ENCODE measurements around the gene SCFD2. TPM values are rescaled to one million over a fixed set of nuclear protein-coding genes. Genes with fewer than 3 reads are reported as not detected.

SCFD2 gene
- total RNA-seq, 4 donors from 2014 or later, result 8.9 to 16.0 (median 14.8) TPM

DNA sequence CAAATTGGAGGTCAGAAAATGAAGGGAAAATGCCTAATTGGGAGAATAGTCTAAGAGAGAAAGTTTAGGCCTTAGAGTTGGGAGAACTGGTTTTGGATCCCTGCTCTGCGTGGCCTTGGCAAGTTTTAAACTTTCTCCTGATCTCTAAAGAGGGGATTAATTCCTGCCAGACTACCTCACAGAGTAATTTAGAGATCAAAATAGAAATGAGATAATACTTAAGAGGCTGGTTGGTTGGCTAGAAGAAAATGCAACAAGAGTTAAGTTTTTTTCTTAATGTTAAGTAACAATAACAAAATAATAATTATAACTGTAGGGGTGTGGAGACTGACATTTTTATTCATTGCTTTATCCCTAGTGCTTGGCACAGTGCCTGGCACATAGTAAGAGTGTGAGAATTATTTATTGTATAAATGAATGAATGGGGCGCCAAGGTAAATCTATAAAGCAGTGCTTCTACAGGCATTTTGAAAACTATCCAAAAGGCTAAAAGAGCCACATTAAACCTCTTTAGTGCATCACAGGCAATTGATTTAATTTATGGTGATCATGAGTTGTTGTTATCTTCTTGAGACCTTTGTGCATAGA, 343.3 kb downstream of the SCFD2 start:
- no peak for ATAC-seq
- H3K36me3 ChIP-seq, result no peaks in the 10 kb centered on the region
- H3K4me1 ChIP-seq, result peaks cover 27 to 32% of the 10 kb centered on the region in 2 donors
- no peak overlapping the region for H3K4me3 ChIP-seq
- intact Hi-C loops (cut with DNase I; ENCODE audit: low total_unique reads), result no loop called here
- H3K9me3 ChIP-seq, result no peaks in the 10 kb centered on the region
- no peaks in the 10 kb centered on the region for H3K27me3 ChIP-seq
- TF ChIP-seq, protein P1, sequence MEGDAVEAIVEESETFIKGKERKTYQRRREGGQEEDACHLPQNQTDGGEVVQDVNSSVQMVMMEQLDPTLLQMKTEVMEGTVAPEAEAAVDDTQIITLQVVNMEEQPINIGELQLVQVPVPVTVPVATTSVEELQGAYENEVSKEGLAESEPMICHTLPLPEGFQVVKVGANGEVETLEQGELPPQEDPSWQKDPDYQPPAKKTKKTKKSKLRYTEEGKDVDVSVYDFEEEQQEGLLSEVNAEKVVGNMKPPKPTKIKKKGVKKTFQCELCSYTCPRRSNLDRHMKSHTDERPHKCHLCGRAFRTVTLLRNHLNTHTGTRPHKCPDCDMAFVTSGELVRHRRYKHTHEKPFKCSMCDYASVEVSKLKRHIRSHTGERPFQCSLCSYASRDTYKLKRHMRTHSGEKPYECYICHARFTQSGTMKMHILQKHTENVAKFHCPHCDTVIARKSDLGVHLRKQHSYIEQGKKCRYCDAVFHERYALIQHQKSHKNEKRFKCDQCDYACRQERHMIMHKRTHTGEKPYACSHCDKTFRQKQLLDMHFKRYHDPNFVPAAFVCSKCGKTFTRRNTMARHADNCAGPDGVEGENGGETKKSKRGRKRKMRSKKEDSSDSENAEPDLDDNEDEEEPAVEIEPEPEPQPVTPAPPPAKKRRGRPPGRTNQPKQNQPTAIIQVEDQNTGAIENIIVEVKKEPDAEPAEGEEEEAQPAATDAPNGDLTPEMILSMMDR (IDR thresholded peaks at IDR 0.05 in 4 of 5, conservative IDR thresholded peaks at IDR 0.05 in 1 of 5), result no peak
- TF ChIP-seq POLR2A (IDR thresholded peaks at IDR 0.05), result no peak
- peak overlapping the region in 1 of 4 donors; percentile 23 for H3K27ac ChIP-seq
- DNase-seq, result no peak
- in situ Hi-C loops (cut with MboI; ENCODE audit: low sequenced_read_pairs in 4 of 4), result loop anchor here (25.0 kb wide), 6 partner anchors 340 to 1215 kb away; partner anchors contain the start of genes PDGFRA (in 2 of the 4), FIP1L1 (in 1 of the 4) and SCFD2 (in 1 of the 4)

- no peak overlapping the region for H3K4me3 ChIP-seq
- in situ Hi-C loops (cut with MboI; ENCODE audit: low sequenced_read_pairs in 4 of 4) (loop anchor here (25.0 kb wide), 6 partner anchors 340 to 1215 kb away; partner anchors contain the start of genes PDGFRA (in 2 of the 4), FIP1L1 (in 1 of the 4) and SCFD2 (in 1 of the 4)), intact Hi-C loops (cut with DNase I; ENCODE audit: low total_unique reads) (no loop called here)
- TF ChIP-seq POLR2A (IDR thresholded peaks at IDR 0.05), result no peak
- TF ChIP-seq, protein P1 (IDR thresholded peaks at IDR 0.05 in 4 of 5, conservative IDR thresholded peaks at IDR 0.05 in 1 of 5), result no peak
- H3K27me3 ChIP-seq, result no peaks in the 10 kb centered on the region
- H3K9me3 ChIP-seq, result no peaks in the 10 kb centered on the region
- no peaks in the 10 kb centered on the region for H3K36me3 ChIP-seq
- ATAC-seq, result no peak
- H3K27ac ChIP-seq, result peak overlapping the region in 1 of 4 donors; percentile 23
- no peak for DNase-seq
- peaks cover 27 to 32% of the 10 kb centered on the region in 2 donors for H3K4me1 ChIP-seq
Observed at GRCh38 chr4:53021754-53022512, 343.9 kb downstream of the SCFD2 start.

DNA sequence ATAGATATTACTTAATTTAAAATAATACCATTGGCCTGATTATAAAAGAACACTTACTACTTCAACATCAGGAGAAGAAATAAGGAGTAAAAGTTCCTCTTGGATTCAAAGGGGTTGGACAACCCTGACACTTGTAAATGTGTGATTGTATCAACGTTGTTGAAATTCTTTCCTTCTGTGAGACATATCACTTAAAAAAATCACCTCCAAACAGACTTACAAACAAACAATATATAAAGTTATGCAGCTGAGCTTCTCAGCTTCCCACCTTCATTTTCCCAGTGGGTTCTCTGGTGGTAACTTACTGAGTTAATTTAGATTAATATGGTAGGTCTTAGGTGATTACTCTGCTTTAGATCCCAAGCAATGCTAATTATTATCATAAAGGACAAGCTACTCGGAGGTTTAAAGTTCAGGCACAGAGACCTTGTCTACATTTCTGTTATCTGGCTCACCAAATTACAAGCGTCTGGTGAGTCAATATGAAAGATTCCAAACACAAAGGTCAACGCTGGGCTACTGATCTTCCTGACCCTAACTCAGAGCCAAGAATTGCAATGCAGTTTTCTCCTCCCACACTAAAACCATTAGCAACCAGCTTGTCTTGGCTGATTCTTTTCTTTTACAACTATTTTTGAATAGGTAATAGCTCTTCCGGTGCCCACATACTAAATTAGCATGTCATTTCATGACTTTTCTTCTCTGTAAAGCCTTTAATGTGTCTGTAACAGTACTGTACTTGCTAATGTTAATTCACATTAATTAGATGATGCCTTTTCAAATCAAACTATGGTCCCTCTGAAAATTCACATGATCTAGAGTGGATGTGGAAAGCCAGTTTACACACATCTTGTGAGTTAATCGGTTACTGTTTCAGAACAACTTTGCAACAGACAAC, 346.1 kb downstream of the SCFD2 start:
- in situ Hi-C loops (cut with MboI; ENCODE audit: low sequenced_read_pairs in 4 of 4), result loop anchor here (10.0 to 25.0 kb wide), 8 partner anchors 175 to 1218 kb away; partner anchors contain the start of genes PDGFRA (in 3 of the 4), FIP1L1 (in 1 of the 4) and SCFD2 (in 1 of the 4)
- H3K36me3 ChIP-seq, result no peaks in the 10 kb centered on the region
- peak overlapping the region in 2 of 4 donors; percentile 11 to 25 for H3K27ac ChIP-seq
- no peaks in the 10 kb centered on the region for H3K27me3 ChIP-seq
- no peak overlapping the region for H3K4me3 ChIP-seq
- intact Hi-C loops (cut with DNase I; ENCODE audit: low total_unique reads), result loop anchor here (5.0 to 10.0 kb wide), 2 partner anchors 108 to 175 kb away; no protein-coding TSS in a partner anchor
- ATAC-seq (peak; percentile 68 to 78), DNase-seq (no peak)
- peaks cover 27 to 32% of the 10 kb centered on the region in 2 donors for H3K4me1 ChIP-seq
- TF ChIP-seq POLR2A (IDR thresholded peaks at IDR 0.05), result no peak
- TF ChIP-seq, protein P1 (IDR thresholded peaks at IDR 0.05 in 4 of 5, conservative IDR thresholded peaks at IDR 0.05 in 1 of 5), result no peak
- H3K9me3 ChIP-seq, result no peaks in the 10 kb centered on the region

- no peak overlapping the region for H3K27ac ChIP-seq
- no peak overlapping the region for H3K4me3 ChIP-seq
- intact Hi-C loops (cut with DNase I; ENCODE audit: low total_unique reads) (loop anchor here (5.0 to 10.0 kb wide), 2 partner anchors 109 to 176 kb away; no protein-coding TSS in a partner anchor), in situ Hi-C loops (cut with MboI; ENCODE audit: low sequenced_read_pairs in 4 of 4) (loop anchor here (10.0 to 25.0 kb wide), 8 partner anchors 176 to 1219 kb away; partner anchors contain the start of genes PDGFRA (in 3 of the 4), FIP1L1 (in 1 of the 4) and SCFD2 (in 1 of the 4))
- no peaks in the 10 kb centered on the region for H3K36me3 ChIP-seq
- DNase-seq, result no peak
- no peaks in the 10 kb centered on the region for H3K27me3 ChIP-seq
- ATAC-seq, result no peak
- TF ChIP-seq POLR2A (IDR thresholded peaks at IDR 0.05), result no peak
- TF ChIP-seq, protein P1 (IDR thresholded peaks at IDR 0.05 in 4 of 5, conservative IDR thresholded peaks at IDR 0.05 in 1 of 5), result no peak
- no peaks in the 10 kb centered on the region for H3K9me3 ChIP-seq
- H3K4me1 ChIP-seq, result peaks cover 25 to 32% of the 10 kb centered on the region in 2 donors
Observed at GRCh38 chr4:53018471-53018870, 347.4 kb downstream of the SCFD2 start.
